Measurements from ENCODE around the gene SPRR1A.

Gene SPRR1A

DNA sequence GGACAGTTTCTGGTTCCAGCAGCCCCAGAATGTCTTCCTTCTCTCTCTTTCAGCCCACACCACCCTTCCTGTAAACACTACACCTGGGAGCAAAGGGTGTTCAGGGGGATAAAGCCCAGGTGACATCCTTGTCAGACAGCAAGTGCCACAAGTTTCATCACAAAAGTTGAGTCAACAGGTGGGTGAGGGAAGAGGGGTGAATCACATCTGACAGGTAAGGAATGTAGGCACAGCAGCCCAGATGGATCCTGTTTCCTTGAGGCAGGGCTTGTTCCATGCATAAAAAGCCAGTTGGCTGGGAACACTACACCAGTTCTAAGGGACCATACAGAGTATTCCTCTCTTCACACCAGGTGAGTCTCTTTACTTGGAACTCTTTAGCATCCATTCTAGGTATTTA lies 47.0 kb downstream of the SPRR1A start, which contains the start of gene SPRR1B:
TSS of gene SPRR1B (plus strand) at position 309 of the 400 bp plus-strand sequence. CDS start 1,143 bp downstream, outside the sequence.
- Histone ChIP-seq H3K4me2 (ENCODE audit: insufficient read depth, low read length) (no peak within 1 kb of the TSS), H3K4me1 (ENCODE audit: insufficient read depth, low read length) (no peaks in the 10 kb centered on the region), H3K27me3 (ENCODE audit: insufficient read depth, low read length, poor library complexity) (peaks cover 6% of the 10 kb centered on the region)

DNA sequence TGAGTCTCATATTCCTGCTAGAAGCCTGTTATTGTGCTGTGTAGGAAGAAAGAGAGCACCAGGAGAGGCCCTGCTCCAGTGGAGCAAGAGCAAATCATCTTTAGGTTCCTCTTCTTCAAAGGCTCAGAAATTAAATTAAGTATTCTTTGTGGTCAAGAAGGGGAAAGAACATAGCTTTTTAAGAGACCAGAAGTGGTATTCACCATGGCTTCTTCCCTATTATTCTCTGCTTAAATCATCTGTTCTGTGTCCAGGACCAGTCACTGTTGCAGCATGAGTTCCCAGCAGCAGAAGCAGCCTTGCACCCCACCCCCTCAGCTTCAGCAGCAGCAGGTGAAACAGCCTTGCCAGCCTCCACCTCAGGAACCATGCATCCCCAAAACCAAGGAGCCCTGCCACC lies 48.2 kb downstream of the SPRR1A start:
- Histone ChIP-seq H3K4me2 (ENCODE audit: insufficient read depth, low read length) (no peak overlapping the region), H3K36me3 (ENCODE audit: insufficient read depth, low read length) (no peaks in the 10 kb centered on the region), H3K27me3 (ENCODE audit: insufficient read depth, low read length, poor library complexity) (peaks cover 4% of the 10 kb centered on the region), H3K27ac (ENCODE audit: low read length) (no peak overlapping the region), H3K79me2 (ENCODE audit: insufficient read depth, low read length) (no peaks in the 10 kb centered on the region), H2AFZ (ENCODE audit: low read depth, low read length) (no peak overlapping the region), H3K9me3 (ENCODE audit: insufficient read depth, low read length, severe bottlenecking) (no peaks in the 10 kb centered on the region), H4K20me1 (ENCODE audit: insufficient read depth, low read length) (no peaks in the 10 kb centered on the region), H3K9ac (ENCODE audit: low read depth, low read length) (no peak overlapping the region), H3K4me1 (ENCODE audit: insufficient read depth, low read length) (no peaks in the 10 kb centered on the region), H3K4me3 (ENCODE audit: low read depth in 1 of 2, low read length in 2 of 2) (no peak overlapping the region)
- no peak for TF ChIP-seq EZH2 (IDR thresholded peaks at IDR 0.05; ENCODE audit: borderline replicate concordance, low read depth, low read length, severe bottlenecking)
- TF ChIP-seq, protein P1, sequence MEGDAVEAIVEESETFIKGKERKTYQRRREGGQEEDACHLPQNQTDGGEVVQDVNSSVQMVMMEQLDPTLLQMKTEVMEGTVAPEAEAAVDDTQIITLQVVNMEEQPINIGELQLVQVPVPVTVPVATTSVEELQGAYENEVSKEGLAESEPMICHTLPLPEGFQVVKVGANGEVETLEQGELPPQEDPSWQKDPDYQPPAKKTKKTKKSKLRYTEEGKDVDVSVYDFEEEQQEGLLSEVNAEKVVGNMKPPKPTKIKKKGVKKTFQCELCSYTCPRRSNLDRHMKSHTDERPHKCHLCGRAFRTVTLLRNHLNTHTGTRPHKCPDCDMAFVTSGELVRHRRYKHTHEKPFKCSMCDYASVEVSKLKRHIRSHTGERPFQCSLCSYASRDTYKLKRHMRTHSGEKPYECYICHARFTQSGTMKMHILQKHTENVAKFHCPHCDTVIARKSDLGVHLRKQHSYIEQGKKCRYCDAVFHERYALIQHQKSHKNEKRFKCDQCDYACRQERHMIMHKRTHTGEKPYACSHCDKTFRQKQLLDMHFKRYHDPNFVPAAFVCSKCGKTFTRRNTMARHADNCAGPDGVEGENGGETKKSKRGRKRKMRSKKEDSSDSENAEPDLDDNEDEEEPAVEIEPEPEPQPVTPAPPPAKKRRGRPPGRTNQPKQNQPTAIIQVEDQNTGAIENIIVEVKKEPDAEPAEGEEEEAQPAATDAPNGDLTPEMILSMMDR (IDR thresholded peaks at IDR 0.05; ENCODE audit: borderline replicate concordance, extremely low read depth, low read length, poor library complexity, severe bottlenecking) = no peak
- no peak for ATAC-seq (ENCODE audit: insufficient read depth, low read depth)
- DNase-seq = no peak

More for the DNA sequence above, 47.0 kb downstream of the SPRR1A start, which contains the start of gene SPRR1B:
- H3K9ac ChIP-seq (ENCODE audit: low read depth, low read length) = no peak within 1 kb of the TSS
- no peak within 1 kb of the TSS for H2AFZ ChIP-seq (ENCODE audit: low read depth, low read length)
- DNase-seq = no peak
- H4K20me1 ChIP-seq (ENCODE audit: insufficient read depth, low read length) = no peaks in the 10 kb centered on the region
- ATAC-seq (ENCODE audit: insufficient read depth, low read depth) = no peak
- H3K27ac ChIP-seq (ENCODE audit: low read length) = no peak within 1 kb of the TSS
- H3K79me2 ChIP-seq (ENCODE audit: insufficient read depth, low read length) = no peaks in the 10 kb centered on the region
- no peaks in the 10 kb centered on the region for H3K9me3 ChIP-seq (ENCODE audit: insufficient read depth, low read length, severe bottlenecking)
- no peak within 1 kb of the TSS for H3K4me3 ChIP-seq (ENCODE audit: low read depth in 1 of 2, low read length in 2 of 2)
- no peaks in the 10 kb centered on the region for H3K36me3 ChIP-seq (ENCODE audit: insufficient read depth, low read length)
- TF ChIP-seq, protein P1 (IDR thresholded peaks at IDR 0.05; ENCODE audit: borderline replicate concordance, extremely low read depth, low read length, poor library complexity, severe bottlenecking) = no peak
- TF ChIP-seq EZH2 (IDR thresholded peaks at IDR 0.05; ENCODE audit: borderline replicate concordance, low read depth, low read length, severe bottlenecking) = no peak

DNA sequence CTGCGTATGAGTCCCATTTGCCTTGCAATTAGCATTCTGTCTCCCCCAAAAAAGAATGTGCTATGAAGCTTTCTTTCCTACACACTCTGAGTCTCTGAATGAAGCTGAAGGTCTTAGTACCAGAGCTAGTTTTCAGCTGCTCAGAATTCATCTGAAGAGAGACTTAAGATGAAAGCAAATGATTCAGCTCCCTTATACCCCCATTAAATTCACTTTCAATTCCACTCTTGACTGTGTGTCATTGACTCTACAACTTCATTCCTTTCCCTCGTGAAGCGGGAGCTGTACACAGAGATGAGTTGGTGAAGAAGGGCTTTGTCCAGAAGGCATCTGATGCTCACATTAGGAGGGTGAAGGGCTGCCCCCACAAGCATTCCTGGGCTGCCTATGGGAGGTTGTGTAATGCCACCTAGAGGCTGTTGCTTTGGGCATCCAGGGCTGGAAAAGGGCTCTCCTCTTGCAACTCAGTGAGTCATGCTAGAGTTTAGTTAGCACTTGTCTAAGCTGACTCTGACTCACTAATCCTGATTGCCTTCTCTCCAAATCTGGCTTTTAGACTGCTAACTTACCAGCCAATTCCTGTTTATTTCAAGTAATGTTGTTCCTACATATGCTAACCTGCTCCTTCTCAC lies 48.9 kb downstream of the SPRR1A start:
- no peak for DNase-seq
- peak; percentile 44; the same call in 1 of the 3 replicates for ATAC-seq (ENCODE audit: insufficient read depth, low read depth)
- H3K4me3 ChIP-seq (ENCODE audit: low read depth in 1 of 2, low read length in 2 of 2) = no peak overlapping the region
- TF ChIP-seq EZH2 (IDR thresholded peaks at IDR 0.05; ENCODE audit: borderline replicate concordance, low read depth, low read length, severe bottlenecking) = no peak
- TF ChIP-seq, protein P1 (IDR thresholded peaks at IDR 0.05; ENCODE audit: borderline replicate concordance, extremely low read depth, low read length, poor library complexity, severe bottlenecking) = peak; percentile 33
- H3K4me1 ChIP-seq (ENCODE audit: insufficient read depth, low read length) = no peaks in the 10 kb centered on the region
- H2AFZ ChIP-seq (ENCODE audit: low read depth, low read length) = no peak overlapping the region
- peaks cover 4% of the 10 kb centered on the region for H3K27me3 ChIP-seq (ENCODE audit: insufficient read depth, low read length, poor library complexity)
- H3K79me2 ChIP-seq (ENCODE audit: insufficient read depth, low read length) = no peaks in the 10 kb centered on the region
- no peak overlapping the region for H3K27ac ChIP-seq (ENCODE audit: low read length)
- no peaks in the 10 kb centered on the region for H4K20me1 ChIP-seq (ENCODE audit: insufficient read depth, low read length)
- H3K9ac ChIP-seq (ENCODE audit: low read depth, low read length) = no peak overlapping the region
- H3K9me3 ChIP-seq (ENCODE audit: insufficient read depth, low read length, severe bottlenecking) = no peaks in the 10 kb centered on the region
- H3K4me2 ChIP-seq (ENCODE audit: insufficient read depth, low read length) = no peak overlapping the region
- H3K36me3 ChIP-seq (ENCODE audit: insufficient read depth, low read length) = no peaks in the 10 kb centered on the region
